ENCODE measurements around the gene REXO4.

DNA sequence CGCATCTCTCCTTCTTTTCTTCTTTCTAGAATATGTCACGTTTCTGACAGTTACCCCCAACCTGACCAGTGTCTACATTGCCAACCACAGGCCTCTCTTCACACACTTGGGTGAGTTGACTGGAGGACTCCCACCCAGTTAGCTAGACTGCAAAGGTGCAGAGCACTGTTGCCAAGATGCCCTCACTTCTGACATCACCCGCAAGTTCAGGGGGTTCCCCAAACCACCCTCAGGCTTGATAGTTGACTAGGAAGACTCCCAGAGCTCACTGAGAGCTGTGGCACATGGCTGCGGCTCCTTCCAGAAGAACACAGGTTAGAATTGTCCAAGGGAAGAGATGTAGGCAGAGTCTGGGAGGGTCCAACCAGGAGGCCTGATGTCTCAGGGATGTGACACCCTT, 21.5 kb upstream of the REXO4 start:
- TF ChIP-seq, protein P1, sequence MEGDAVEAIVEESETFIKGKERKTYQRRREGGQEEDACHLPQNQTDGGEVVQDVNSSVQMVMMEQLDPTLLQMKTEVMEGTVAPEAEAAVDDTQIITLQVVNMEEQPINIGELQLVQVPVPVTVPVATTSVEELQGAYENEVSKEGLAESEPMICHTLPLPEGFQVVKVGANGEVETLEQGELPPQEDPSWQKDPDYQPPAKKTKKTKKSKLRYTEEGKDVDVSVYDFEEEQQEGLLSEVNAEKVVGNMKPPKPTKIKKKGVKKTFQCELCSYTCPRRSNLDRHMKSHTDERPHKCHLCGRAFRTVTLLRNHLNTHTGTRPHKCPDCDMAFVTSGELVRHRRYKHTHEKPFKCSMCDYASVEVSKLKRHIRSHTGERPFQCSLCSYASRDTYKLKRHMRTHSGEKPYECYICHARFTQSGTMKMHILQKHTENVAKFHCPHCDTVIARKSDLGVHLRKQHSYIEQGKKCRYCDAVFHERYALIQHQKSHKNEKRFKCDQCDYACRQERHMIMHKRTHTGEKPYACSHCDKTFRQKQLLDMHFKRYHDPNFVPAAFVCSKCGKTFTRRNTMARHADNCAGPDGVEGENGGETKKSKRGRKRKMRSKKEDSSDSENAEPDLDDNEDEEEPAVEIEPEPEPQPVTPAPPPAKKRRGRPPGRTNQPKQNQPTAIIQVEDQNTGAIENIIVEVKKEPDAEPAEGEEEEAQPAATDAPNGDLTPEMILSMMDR (IDR thresholded peaks at IDR 0.05; ENCODE audit: low read depth, low read length), result no peak
- TF ChIP-seq POLR2A (IDR thresholded peaks at IDR 0.05; ENCODE audit: extremely low read depth, insufficient read length) (no peak), MYC (IDR thresholded peaks at IDR 0.05; ENCODE audit: low read depth, low read length) (no peak)
